Measurements from ENCODE around the gene SMCP. TPM values are rescaled to one million over a fixed set of nuclear protein-coding genes. Genes with fewer than 3 reads are reported as not detected.

SMCP gene
- total RNA-seq, 1 experiment from 2014 or later, result not detected

GRCh38 chr1:152899027-152899426 is 20.9 kb downstream of the SMCP start:
- Histone ChIP-seq H3K9me2 (ENCODE audit: insufficient read depth) (no peaks in the 10 kb centered on the region), H4K20me1 (ENCODE audit: insufficient read depth) (no peaks in the 10 kb centered on the region), H3K9ac (ENCODE audit: low read length) (no peak overlapping the region), H3K4me1 (ENCODE audit: control insufficient read depth in 1 of 2, insufficient read depth in 2 of 2, low read length in 2 of 2) (0 out of 4 replicates have a peak, but pooled peaks cover 0 to 3% of the 10 kb centered on the region in 2 experiments), H2AFZ (ENCODE audit: low read depth, low read length, poor library complexity, severe bottlenecking) (no peak overlapping the region), H3K79me2 (ENCODE audit: insufficient read depth, low read length) (no peaks in the 10 kb centered on the region), H3K4me2 (ENCODE audit: low read length) (no peak overlapping the region), H3K9me3 (ENCODE audit: control insufficient read depth in 1 of 2, insufficient read depth in 1 of 2, low read depth in 1 of 2, low read length in 2 of 2) (no peaks in the 10 kb centered on the region), H3K27ac (ENCODE audit: low read depth, low read length) (no peak overlapping the region), H3K4me3 (replicated peaks in 1 of 2; ENCODE audit: low read depth in 1 of 2, low read length in 2 of 2) (no peak overlapping the region), H3K36me3 (ENCODE audit: control insufficient read depth in 1 of 2, insufficient read depth in 2 of 2, low read length in 2 of 2) (no peaks in the 10 kb centered on the region), H3K27me3 (ENCODE audit: insufficient read depth, low read length) (peaks cover 72% of the 10 kb centered on the region)
- intact Hi-C loops (cut with micrococcal nuclease), result no loop called here
- TF ChIP-seq ZNF274 (IDR thresholded peaks at IDR 0.05; ENCODE audit: low read depth, low read length), result no peak
- TF ChIP-seq ZBTB33 (IDR thresholded peaks at IDR 0.05; ENCODE audit: extremely low read depth, insufficient replicate concordance, low read length), result no peak
- TF ChIP-seq POLR2AphosphoS5 (IDR thresholded peaks at IDR 0.05; ENCODE audit: low read depth, low read length), result no peak
- TF ChIP-seq EZH2phosphoT487 (IDR thresholded peaks at IDR 0.05; ENCODE audit: borderline replicate concordance), result no peak
- TF ChIP-seq SRF (IDR thresholded peaks at IDR 0.05; ENCODE audit: low read depth), result no peak
- no peak for TF ChIP-seq CBX3 (IDR thresholded peaks at IDR 0.05; ENCODE audit: low read depth)
- TF ChIP-seq YY1 (IDR thresholded peaks at IDR 0.05; ENCODE audit: extremely low read depth, insufficient replicate concordance, low read depth, low read length), result no peak
- ChIA-PET POLR2A (no interaction called here), CTCF (no interaction called here), RAD21 (ENCODE audit: low non-redundant PET in 1 of 2, low total read pairs in 2 of 2, uncharacterized antibody in 2 of 2, unreplicated experiment in 2 of 2) (no interaction called here)
- DNase-seq (ENCODE audit: low read depth, low spot score) (no peak), ATAC-seq (no peak)
- BruUV-seq (replicated peaks), result no TSS peak

GRCh38 chr1:152899883-152900282 is 21.8 kb downstream of the SMCP start:
- no peaks in the 10 kb centered on the region for H4K20me1 ChIP-seq (ENCODE audit: insufficient read depth)
- H3K4me1 ChIP-seq (ENCODE audit: control insufficient read depth in 1 of 2, insufficient read depth in 2 of 2, low read length in 2 of 2), result 0 out of 4 replicates have a peak, but pooled peaks cover 0 to 3% of the 10 kb centered on the region in 2 experiments
- no peak overlapping the region for H2AFZ ChIP-seq (ENCODE audit: low read depth, low read length, poor library complexity, severe bottlenecking)
- DNase-seq (ENCODE audit: low read depth, low spot score) (no peak), ATAC-seq (no peak)
- H3K9me3 ChIP-seq (ENCODE audit: control insufficient read depth in 1 of 2, insufficient read depth in 1 of 2, low read depth in 1 of 2, low read length in 2 of 2), result no peaks in the 10 kb centered on the region
- ChIA-PET CTCF (no interaction called here), POLR2A (no interaction called here), RAD21 (ENCODE audit: low non-redundant PET in 1 of 2, low total read pairs in 2 of 2, uncharacterized antibody in 2 of 2, unreplicated experiment in 2 of 2) (no interaction called here)
- no peak overlapping the region for H3K9ac ChIP-seq (ENCODE audit: low read length)
- H3K79me2 ChIP-seq (ENCODE audit: insufficient read depth, low read length), result no peaks in the 10 kb centered on the region
- H3K9me2 ChIP-seq (ENCODE audit: insufficient read depth), result no peaks in the 10 kb centered on the region
- no peak overlapping the region for H3K27ac ChIP-seq (ENCODE audit: low read depth, low read length)
- TF ChIP-seq ZNF274 (IDR thresholded peaks at IDR 0.05; ENCODE audit: low read depth, low read length), result no peak
- TF ChIP-seq MAX (IDR thresholded peaks at IDR 0.05), result no peak
- TF ChIP-seq EZH2 (IDR thresholded peaks at IDR 0.05), result no peak
- no peak for TF ChIP-seq ELF1 (IDR thresholded peaks at IDR 0.05; ENCODE audit: borderline replicate concordance, low read depth)
- no peak for TF ChIP-seq JUND (IDR thresholded peaks at IDR 0.05)
- no peak for TF ChIP-seq SP1 (IDR thresholded peaks at IDR 0.05; ENCODE audit: low read depth)
- no peak for TF ChIP-seq YY1 (IDR thresholded peaks at IDR 0.05; ENCODE audit: extremely low read depth, insufficient replicate concordance, low read depth, low read length)
- TF ChIP-seq ATF3 (IDR thresholded peaks at IDR 0.05), result no peak
- no peak for TF ChIP-seq RAD21 (IDR thresholded peaks at IDR 0.05; ENCODE audit: low read depth)
- no peak for TF ChIP-seq EGR1 (IDR thresholded peaks at IDR 0.05; ENCODE audit: low read depth)
- TF ChIP-seq FOSL1 (IDR thresholded peaks at IDR 0.05; ENCODE audit: low read depth), result no peak
- no peak for TF ChIP-seq POLR2AphosphoS5 (IDR thresholded peaks at IDR 0.05; ENCODE audit: low read depth, low read length)
- no peak for TF ChIP-seq EZH2phosphoT487 (IDR thresholded peaks at IDR 0.05; ENCODE audit: borderline replicate concordance)
- no peak for TF ChIP-seq ZBTB33 (IDR thresholded peaks at IDR 0.05; ENCODE audit: extremely low read depth, insufficient replicate concordance, low read length)
- TF ChIP-seq TCF7L2 (IDR thresholded peaks at IDR 0.05; ENCODE audit: borderline replicate concordance, extremely low read depth, insufficient read depth, insufficient read length), result no peak
- no peak overlapping the region for H3K4me3 ChIP-seq (replicated peaks in 1 of 2; ENCODE audit: low read depth in 1 of 2, low read length in 2 of 2)
- H3K27me3 ChIP-seq (ENCODE audit: insufficient read depth, low read length), result peaks cover 74% of the 10 kb centered on the region
- BruUV-seq (replicated peaks), result no TSS peak
- intact Hi-C loops (cut with micrococcal nuclease), result no loop called here
- H3K4me2 ChIP-seq (ENCODE audit: low read length), result no peak overlapping the region
- H3K36me3 ChIP-seq (ENCODE audit: control insufficient read depth in 1 of 2, insufficient read depth in 2 of 2, low read length in 2 of 2), result no peaks in the 10 kb centered on the region

All from HCT116 (cell line).